WTC11 (cell line): ENCODE data around the gene GLIPR2. TPM values are rescaled to one million over a fixed set of nuclear protein-coding genes. Genes with fewer than 3 reads are reported as not detected.

ENCODE experiments used
- ATAC-seq: fragments of 200-7000 bp; cut with Tn5 transposase; 2 replicates; pipeline ENCODE4 v1.10.0; 2021; ENCODE audit warnings: mild to moderate bottlenecking, moderate library complexity
- CTCF ChIA-PET: fragments of 300-600 bp; sonication (Branson Sonifier 250); formaldehyde crosslinking; loops from one replicate; lab custom pipeline; 2021; ENCODE audit warnings: antibody characterized with exemption; lab: Charles Lee
- POLR2A ChIA-PET: fragments of 350-600 bp; sonication (Branson Sonifier 250); formaldehyde crosslinking; loops from one replicate; lab custom pipeline; 2021; ENCODE audit warnings: antibody characterized with exemption; lab: Charles Lee
- DNase-seq: peaks from one replicate; pipeline ENCODE4 v3.0.0; 2021; ENCODE audit warnings: low spot score
- H3K27ac Mint-ChIP-seq: 2 replicates; pipeline ENCODE4 v1.8.0; 2021; ENCODE audit warnings: mixed read lengths
- H3K27me3 Mint-ChIP-seq: 2 replicates; pipeline ENCODE4 v1.8.0; 2021; ENCODE audit warnings: low read depth, mild to moderate bottlenecking, moderate library complexity, mixed read lengths
- H3K36me3 Mint-ChIP-seq: 2 replicates; pipeline ENCODE4 v1.8.0; 2021; ENCODE audit warnings: mixed read lengths
- H3K4me1 Mint-ChIP-seq: 2 replicates; pipeline ENCODE4 v1.8.0; 2022; ENCODE audit warnings: mixed read lengths
- H3K4me3 Mint-ChIP-seq: 2 replicates; pipeline ENCODE4 v1.8.0; 2021; ENCODE audit warnings: mild to moderate bottlenecking, moderate library complexity, mixed read lengths
- H3K9me3 Mint-ChIP-seq: 2 replicates; pipeline ENCODE4 v1.8.0; 2021; ENCODE audit warnings: mixed read lengths
- ARID4B ChIP-seq: sonication (generic); formaldehyde crosslinking; IDR thresholded peaks from 2 replicates; pipeline ENCODE4 v1.8.0; 2023; ENCODE audit warnings: missing genetic modification reagents, mild to moderate bottlenecking, borderline replicate concordance
- ATF1 ChIP-seq: sonication (generic); formaldehyde crosslinking; IDR thresholded peaks from 2 replicates; pipeline ENCODE4 v1.8.1; 2023; ENCODE audit warnings: mild to moderate bottlenecking, moderate library complexity, missing genetic modification reagents
- CREB1 ChIP-seq: sonication (generic); formaldehyde crosslinking; IDR thresholded peaks from 2 replicates; pipeline ENCODE4 v1.8.0; 2023; ENCODE audit warnings: mild to moderate bottlenecking, missing genetic modification reagents
- CTCF ChIP-seq: fragments of 200-600 bp; IDR thresholded peaks from 2 replicates; pipeline ENCODE4 v1.8.0; 2022; ENCODE audit warnings: antibody characterized with exemption
- EMX1 ChIP-seq: fragments of 250-450 bp; sonication (Bioruptor Pico); IDR thresholded peaks from 2 replicates; pipeline ENCODE4 v1.8.0; 2021; ENCODE audit warnings: mild to moderate bottlenecking
- HMGA2 ChIP-seq: fragments of 250-450 bp; sonication (Bioruptor Pico); IDR thresholded peaks from 2 replicates; pipeline ENCODE4 v1.4.0; 2021; ENCODE audit warnings: mild to moderate bottlenecking, moderate library complexity
- MAX ChIP-seq: sonication (generic); formaldehyde crosslinking; IDR thresholded peaks from 2 replicates; pipeline ENCODE4 v1.8.0; 2022; ENCODE audit warnings: mild to moderate bottlenecking, missing genetic modification reagents
- NFATC4 ChIP-seq: fragments of 250-450 bp; sonication (Bioruptor Pico); IDR thresholded peaks from 2 replicates; pipeline ENCODE4 v1.9.0; 2021; ENCODE audit warnings: mild to moderate bottlenecking
- NR1H2 ChIP-seq: sonication (generic); formaldehyde crosslinking; IDR thresholded peaks from 2 replicates; pipeline ENCODE4 v1.9.0; 2021; ENCODE audit warnings: mild to moderate bottlenecking, moderate library complexity, missing genetic modification reagents
- OVOL2 ChIP-seq: fragments of 250-450 bp; sonication (Bioruptor Pico); IDR thresholded peaks from 2 replicates; pipeline ENCODE4 v1.9.0; 2021; ENCODE audit warnings: mild to moderate bottlenecking, borderline replicate concordance
- TEAD4 ChIP-seq: sonication (generic); formaldehyde crosslinking; IDR thresholded peaks from 2 replicates; pipeline ENCODE4 v1.8.0; 2022; ENCODE audit warnings: mild to moderate bottlenecking, missing genetic modification reagents
- USF1 ChIP-seq: sonication (generic); formaldehyde crosslinking; IDR thresholded peaks from 2 replicates; pipeline ENCODE4 v1.8.0; 2022; ENCODE audit warnings: mild to moderate bottlenecking, missing genetic modification reagents
- ZBTB21 ChIP-seq: sonication (generic); formaldehyde crosslinking; IDR thresholded peaks from 2 replicates; pipeline ENCODE4 v1.8.1; 2023; ENCODE audit warnings: mild to moderate bottlenecking, missing genetic modification reagents, borderline replicate concordance
- ZNF263 ChIP-seq: sonication (generic); formaldehyde crosslinking; IDR thresholded peaks from 2 replicates; pipeline ENCODE4 v1.8.1; 2022; ENCODE audit warnings: low read depth, mild to moderate bottlenecking, moderate library complexity, missing genetic modification reagents
- ZNF281 ChIP-seq: sonication (generic); formaldehyde crosslinking; IDR thresholded peaks from 2 replicates; pipeline ENCODE4 v1.8.0; 2023; ENCODE audit warnings: mild to moderate bottlenecking, missing genetic modification reagents
- ZNF423 ChIP-seq: fragments of 250-450 bp; sonication (Bioruptor Pico); IDR thresholded peaks from 2 replicates; pipeline ENCODE4 v2.1.2; 2022; ENCODE audit warnings: mild to moderate bottlenecking, moderate library complexity
- ZNF671 ChIP-seq: fragments of 250-450 bp; sonication (Bioruptor Pico); IDR thresholded peaks from 2 replicates; pipeline ENCODE4 v1.8.0; 2021; ENCODE audit warnings: mild to moderate bottlenecking
- total RNA-seq: library from RNA; stranded (reverse); gene quantifications from 3 replicates; pipeline ENCODE4 v1.2.3, GENCODE V29; 2021

GLIPR2 gene
- total RNA-seq, 1 experiment from 2014 or later: 3.7 TPM

GRCh38 chr9:36118706-36119105, 17.8 kb upstream of the GLIPR2 start:
- CTCF ChIA-PET: interaction anchor here (1.9 to 9.2 kb wide), 2 partner anchors 17 to 48 kb away, joined by 5 to 43 read pairs; no protein-coding TSS in a partner anchor
- TF ChIP-seq HMGA2 (CRISPR knock-in tag) (no peak), USF1 (CRISPR knock-in tag) (no peak), ZNF671 (no peak), ARID4B (CRISPR knock-in tag) (no peak), ATF1 (CRISPR knock-in tag) (no peak), OVOL2 (no peak), NFATC4 (CRISPR knock-in tag) (no peak), EMX1 (no peak), CTCF (no peak), CREB1 (CRISPR knock-in tag) (no peak), ZNF263 (CRISPR knock-in tag) (no peak), MAX (CRISPR knock-in tag) (no peak), ZBTB21 (CRISPR knock-in tag) (no peak), TEAD4 (CRISPR knock-in tag) (no peak)
- TF ChIP-seq, all 79 proteins: peak for 0
- POLR2A ChIA-PET: no interaction called here
- Mint-ChIP-seq H3K9me3 (no peaks in the 10 kb centered on the region), H3K27ac (no peak overlapping the region), H3K4me1 (no peaks in the 10 kb centered on the region), H3K36me3 (peaks cover 5% of the 10 kb centered on the region), H3K4me3 (no peak overlapping the region), H3K27me3 (no peaks in the 10 kb centered on the region)
- DNase-seq (no peak), ATAC-seq (no peak)

- ATAC-seq: no peak
- ChIA-PET POLR2A (no interaction called here), CTCF (interaction anchor here (1.9 to 9.2 kb wide), 2 partner anchors 18 to 47 kb away, joined by 5 to 43 read pairs; no protein-coding TSS in a partner anchor)
These were observed 17.1 kb upstream of the GLIPR2 start for GRCh38 chr9:36119476-36119875.

More at GRCh38 chr9:36119476-36119875, 17.1 kb upstream of the GLIPR2 start:
- H3K27ac Mint-ChIP-seq: no peak overlapping the region; the same call in 1 of the 2 replicates
- TF ChIP-seq ZNF281: no peak
- no peak for TF ChIP-seq NR1H2
- no peak for TF ChIP-seq ZNF423 (CRISPR knock-in tag)
- H3K4me1 Mint-ChIP-seq: no peaks in the 10 kb centered on the region
- H3K4me3 Mint-ChIP-seq: no peak overlapping the region
- H3K36me3 Mint-ChIP-seq: peaks cover 5% of the 10 kb centered on the region
- no peaks in the 10 kb centered on the region for H3K27me3 Mint-ChIP-seq
- DNase-seq: no peak
- no peaks in the 10 kb centered on the region for H3K9me3 Mint-ChIP-seq
